MG63 (cell line): Measurements from ENCODE around the gene SERPINA7. TPM values are rescaled to one million over a fixed set of nuclear protein-coding genes. Genes with fewer than 3 reads are reported as not detected.
"Not testable (repeated sequence)": the region's sequence is repeated elsewhere in the genome, so short reads cannot be mapped to it uniquely, and the experiment has no call there.

Experiments
- DNase-seq: peaks from one replicate; pipeline ENCODE4 v3.0.0-alpha.2; 2020
- H3K27me3 ChIP-seq: fragments of 250-450 bp; sonication (Bioruptor Pico); 2 replicates; pipeline ENCODE4 v1.5.1; 2020; ENCODE audit warnings: mild to moderate bottlenecking, moderate library complexity
- H3K36me3 ChIP-seq: fragments of 250-450 bp; sonication (Bioruptor Pico); 2 replicates; pipeline ENCODE4 v1.5.1; 2020; ENCODE audit warnings: mild to moderate bottlenecking, moderate library complexity
- H3K4me3 ChIP-seq: fragments of 250-450 bp; sonication (Bioruptor Pico); 2 replicates; pipeline ENCODE4 v1.5.1; 2020; ENCODE audit warnings: mild to moderate bottlenecking, moderate library complexity
- H3K9me3 ChIP-seq: fragments of 250-450 bp; sonication (Bioruptor Pico); 2 replicates; pipeline ENCODE4 v1.5.1; 2020; ENCODE audit warnings: mild to moderate bottlenecking, moderate library complexity
- total RNA-seq: library from RNA; depleted of rRNA; stranded (reverse); fragments of >200 nt; shearing (Covaris generic); gene quantifications from 2 replicates; pipeline ENCODE4 v1.2.3, GENCODE V29; 2014; ENCODE audit warnings: low replicate concordance; rRNA removed

SERPINA7 gene
- total RNA-seq, 1 experiment from 2014 or later: not detected

DNA sequence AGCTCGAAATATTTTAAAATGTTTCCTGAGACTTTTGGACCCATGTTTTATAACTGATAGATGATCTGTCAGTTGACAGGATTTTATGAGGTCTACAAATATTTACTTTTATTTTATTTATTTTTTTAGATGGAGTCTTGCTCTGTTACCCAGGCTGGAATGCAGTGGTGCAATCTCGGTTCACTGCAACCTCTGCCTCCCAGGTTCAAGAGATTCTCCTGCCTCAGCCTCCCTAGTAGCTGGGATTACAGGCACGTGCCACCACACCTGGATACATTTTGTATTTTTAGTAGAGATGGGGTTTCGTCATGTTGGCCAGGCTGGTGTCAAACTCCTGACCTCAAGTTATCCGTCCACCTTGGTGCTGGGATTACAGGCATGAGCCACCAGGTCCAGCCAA, 50.0 kb downstream of the SERPINA7 start:
- not testable (repeated sequence) for H3K9me3 ChIP-seq, H3K4me3 ChIP-seq, H3K36me3 ChIP-seq, DNase-seq, H3K27me3 ChIP-seq

Other genes with a start within 250 kb of the SERPINA7 start
- not detected in 2 replicates for gene NRK, start 216.2 kb downstream of the SERPINA7 start, total RNA-seq
- gene PWWP3B, start 129.6 kb upstream of the SERPINA7 start, total RNA-seq: not detected in 2 replicates